SIG-M5 (cell line): Measurements from ENCODE around the gene KCNIP3.

Experiments
- DNase-seq: peaks from one replicate; lab custom pipeline; 2025; lab: John Stamatoyannopoulos, UW

The KCNIP3 gene

GRCh38 chr2:95313296-95314131, 16.4 kb downstream of the KCNIP3 start:
- no peak for DNase-seq

GRCh38 chr2:95314598-95314963, 17.4 kb downstream of the KCNIP3 start:
- no peak for DNase-seq

- DNase-seq = no peak
Observed at GRCh38 chr2:95314964-95315611, 17.9 kb downstream of the KCNIP3 start.

- no peak for DNase-seq
Observed at GRCh38 chr2:95315801-95316411, 18.8 kb downstream of the KCNIP3 start.

- DNase-seq = no peak
Observed at GRCh38 chr2:95316466-95317122, 19.4 kb downstream of the KCNIP3 start.

GRCh38 chr2:95317123-95317500, 20.0 kb downstream of the KCNIP3 start:
- DNase-seq = no peak

- no peak for DNase-seq
Observed at GRCh38 chr2:95317665-95318425, 20.7 kb downstream of the KCNIP3 start.

GRCh38 chr2:95318431-95319220, 21.5 kb downstream of the KCNIP3 start:
- no peak for DNase-seq

- DNase-seq = no peak
Observed at GRCh38 chr2:95319481-95320343, 22.6 kb downstream of the KCNIP3 start.

GRCh38 chr2:95320344-95320712, 23.2 kb downstream of the KCNIP3 start:
- no peak for DNase-seq

- no peak for DNase-seq
Observed at GRCh38 chr2:95320986-95321767, 24.0 kb downstream of the KCNIP3 start.

GRCh38 chr2:95323347-95324155, 26.4 kb downstream of the KCNIP3 start:
- DNase-seq = no peak

GRCh38 chr2:95325026-95325425, 27.9 kb downstream of the KCNIP3 start:
- DNase-seq = no peak

- DNase-seq = no peak
Observed at GRCh38 chr2:95325590-95326432, 28.7 kb downstream of the KCNIP3 start.

- no peak for DNase-seq
Observed at GRCh38 chr2:95326433-95327140, 29.4 kb downstream of the KCNIP3 start.

GRCh38 chr2:95327861-95328260, 30.7 kb downstream of the KCNIP3 start:
- no peak for DNase-seq
